IPS-NIHi11 (cell line): Measurements from ENCODE around the gene TMTC4.
"Not testable (repeated sequence)": the region's sequence is repeated elsewhere in the genome, so short reads cannot be mapped to it uniquely, and the experiment has no call there.

ENCODE experiments used
- DNase-seq: peaks from one replicate; pipeline ENCODE4 v3.0.0; 2012; ENCODE audit warnings: mixed read lengths, low spot score

Gene TMTC4

DNA sequence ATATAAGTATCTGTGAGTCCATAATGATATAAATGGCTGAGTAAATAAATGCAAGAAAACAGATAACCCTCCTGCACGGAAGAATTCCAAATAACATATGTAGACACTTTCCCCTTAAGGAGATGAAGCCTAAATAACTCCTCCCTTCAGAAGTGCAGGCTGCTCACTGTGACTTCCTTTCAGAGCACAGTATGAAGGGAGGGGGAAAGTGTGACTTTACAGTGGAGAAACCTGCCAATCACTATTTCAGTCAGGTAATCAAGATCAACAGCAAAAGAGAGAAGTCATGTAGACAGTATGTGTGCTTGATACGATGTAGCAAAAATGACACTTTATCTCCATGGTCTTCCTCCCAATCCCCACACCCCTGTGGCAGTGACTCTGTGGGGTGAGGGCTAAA is 93.1 kb downstream of the TMTC4 start:
- no peak for DNase-seq

DNA sequence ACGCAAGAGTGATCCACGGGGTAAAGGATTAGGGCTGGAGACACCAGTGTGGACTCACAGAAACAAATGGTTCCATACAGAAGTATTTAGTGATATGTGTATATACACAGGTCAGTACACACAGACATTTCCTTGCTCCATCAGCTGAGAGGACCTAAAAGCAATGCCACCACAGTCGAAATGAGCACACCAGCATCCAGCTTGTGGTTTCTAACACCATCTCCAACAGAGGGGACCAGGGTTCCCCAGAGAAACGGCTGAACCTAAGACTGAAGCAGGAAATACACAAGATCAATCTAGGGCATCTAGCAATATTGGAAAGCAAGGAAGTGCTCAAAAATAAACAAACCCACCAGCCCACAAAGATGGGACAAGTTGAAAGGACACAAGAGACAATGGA is 93.6 kb downstream of the TMTC4 start:
- no peak for DNase-seq

DNA sequence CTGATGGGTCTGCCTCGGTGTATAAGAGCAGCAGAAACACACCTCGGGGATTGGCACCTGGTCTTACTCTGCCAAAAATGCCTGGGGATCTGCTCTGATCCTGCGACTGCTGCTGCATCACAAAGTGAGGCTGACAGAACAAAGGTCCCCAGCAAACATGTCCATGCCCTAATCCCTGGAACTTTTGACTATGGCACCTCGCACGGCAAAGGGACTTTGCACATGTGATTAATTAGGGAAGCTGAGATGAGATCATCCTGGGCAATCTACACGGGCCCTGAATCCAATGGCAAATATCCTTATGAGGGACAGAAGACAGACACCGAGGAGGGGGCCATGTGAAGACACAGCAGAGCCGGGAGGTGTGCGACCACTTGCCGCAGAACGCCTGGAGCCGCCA is 94.5 kb downstream of the TMTC4 start:
- no peak for DNase-seq

DNA sequence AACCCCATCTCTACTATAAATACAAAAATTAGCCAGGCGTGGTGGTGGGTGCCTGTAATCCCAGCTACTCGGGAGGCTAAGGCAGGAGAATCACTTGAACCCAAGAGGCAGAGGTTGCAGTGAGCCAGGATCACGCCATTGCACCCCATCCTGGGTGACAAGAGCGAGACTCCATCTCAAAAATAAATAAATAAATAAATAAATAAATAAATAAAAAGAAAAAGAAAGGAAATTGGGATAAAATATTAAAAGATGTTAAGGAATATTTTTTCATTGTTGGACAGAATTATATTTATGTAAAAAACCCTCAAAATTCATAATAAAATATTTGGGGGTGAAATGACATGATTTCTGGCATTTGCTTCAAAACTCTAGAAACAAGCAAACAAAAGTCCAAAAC is 97.4 kb downstream of the TMTC4 start:
- DNase-seq: not testable (repeated sequence)

DNA sequence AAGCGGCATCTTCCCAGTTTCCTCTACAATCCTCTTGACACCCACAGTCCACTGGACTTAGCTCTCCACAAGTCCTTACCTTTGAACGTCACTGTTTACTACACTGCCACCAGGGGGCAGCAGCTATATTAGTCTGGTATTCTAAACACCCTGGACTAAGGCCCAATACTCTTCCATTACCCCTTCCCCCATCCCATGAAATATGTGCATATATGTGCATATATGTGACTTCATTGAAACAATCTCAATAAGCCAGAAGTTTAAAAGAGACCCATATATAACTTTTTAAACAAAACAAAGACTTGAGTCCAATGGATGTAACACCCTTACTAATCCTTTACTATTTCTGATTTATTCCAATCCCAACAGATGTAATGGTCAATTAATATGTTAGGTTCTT is 101.5 kb downstream of the TMTC4 start:
- DNase-seq: peak; percentile 79

DNA sequence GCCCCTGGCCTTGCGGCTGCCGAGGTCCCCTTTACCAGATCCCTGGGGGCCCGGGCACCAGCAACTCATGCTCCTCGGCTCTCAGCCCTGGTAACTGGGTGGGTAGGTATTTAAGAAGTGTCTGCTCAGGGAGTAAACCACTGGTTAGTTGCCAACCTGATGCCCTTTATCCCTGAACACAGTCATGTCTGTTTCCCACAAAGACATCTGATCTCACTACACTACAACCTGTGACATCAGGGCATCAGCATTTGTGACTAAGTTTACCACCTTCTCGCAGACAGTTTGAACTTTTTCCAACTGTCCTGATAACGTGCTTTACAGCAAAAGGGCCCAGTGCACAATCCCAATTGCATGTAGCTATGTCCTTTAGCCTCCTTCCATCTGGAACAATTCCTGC is 108.1 kb downstream of the TMTC4 start:
- DNase-seq: no peak

DNA sequence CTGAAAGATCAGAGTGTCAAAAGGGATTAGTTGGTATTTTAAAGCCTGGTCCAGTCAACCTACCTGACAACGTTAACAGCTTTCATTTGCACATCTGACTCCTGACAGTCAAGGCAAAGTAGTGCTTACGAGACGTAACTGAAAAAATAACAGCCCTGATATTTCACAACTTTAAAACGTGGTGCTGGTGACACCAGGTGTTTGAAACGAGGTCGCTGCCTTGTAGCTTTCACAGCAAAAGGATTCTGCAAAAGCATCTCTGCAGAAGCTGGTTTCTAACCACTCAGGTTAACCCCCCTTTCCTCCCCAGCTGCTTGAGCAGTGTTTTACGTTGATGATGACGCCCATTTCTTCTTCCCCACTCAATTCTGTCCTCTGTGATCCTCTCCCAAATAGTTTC is 109.3 kb downstream of the TMTC4 start:
- DNase-seq: no peak

DNA sequence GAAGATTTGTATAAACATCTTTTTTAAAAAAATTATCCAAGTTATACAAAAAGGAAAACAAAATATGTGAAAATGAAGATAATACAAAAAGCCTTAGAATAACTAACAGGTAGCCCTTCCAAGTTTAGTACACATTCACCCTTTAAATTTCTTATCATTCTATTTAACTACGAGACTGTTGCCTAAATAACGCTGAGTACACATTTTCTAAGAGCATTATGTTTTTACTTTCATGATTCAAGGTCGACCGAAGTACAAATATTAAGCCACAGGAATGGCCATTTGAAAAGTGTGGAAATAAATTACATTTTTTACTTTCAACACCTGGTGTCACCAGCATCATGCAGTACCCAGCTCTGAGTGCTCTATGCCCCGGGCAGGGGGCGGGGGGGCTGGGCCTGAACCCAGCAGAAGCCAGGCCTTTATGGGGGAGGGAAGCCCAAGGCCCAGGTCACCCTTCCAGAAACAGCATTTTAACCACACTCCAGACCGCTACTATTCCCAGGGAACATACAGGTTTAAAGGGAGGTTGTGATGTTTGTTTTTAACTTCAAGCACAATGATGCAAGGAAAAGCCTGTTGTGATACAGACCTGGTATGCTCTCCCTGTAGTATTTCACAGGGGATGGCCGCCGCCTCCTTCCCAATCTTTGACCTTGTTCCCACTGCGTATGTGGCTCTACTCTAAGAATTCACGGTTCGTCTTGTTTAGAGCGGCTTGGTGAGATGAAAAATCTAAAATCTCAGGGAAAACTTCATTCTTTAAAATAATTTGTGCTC is 110.0 kb downstream of the TMTC4 start:
- DNase-seq: no peak

DNA sequence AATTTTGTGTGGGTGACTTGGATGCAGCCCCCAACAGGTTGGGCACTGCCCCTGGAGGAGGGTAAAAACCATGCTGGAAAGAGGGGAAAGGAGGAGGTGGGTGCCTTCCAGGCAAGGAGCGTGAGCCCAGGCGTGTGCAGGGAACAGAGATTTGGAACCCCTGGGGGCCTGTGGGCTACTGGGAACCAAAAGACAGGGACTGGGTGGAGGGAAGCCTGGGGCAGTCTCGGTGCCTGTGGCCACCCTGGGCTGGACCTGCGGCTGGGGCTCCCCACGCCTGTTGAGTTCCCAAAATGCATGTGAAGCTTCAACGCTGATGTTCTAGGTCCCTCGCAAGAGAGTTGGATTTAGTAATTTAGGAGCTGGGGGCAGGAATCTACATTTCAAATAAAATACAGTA is 110.8 kb downstream of the TMTC4 start:
- DNase-seq: no peak

DNA sequence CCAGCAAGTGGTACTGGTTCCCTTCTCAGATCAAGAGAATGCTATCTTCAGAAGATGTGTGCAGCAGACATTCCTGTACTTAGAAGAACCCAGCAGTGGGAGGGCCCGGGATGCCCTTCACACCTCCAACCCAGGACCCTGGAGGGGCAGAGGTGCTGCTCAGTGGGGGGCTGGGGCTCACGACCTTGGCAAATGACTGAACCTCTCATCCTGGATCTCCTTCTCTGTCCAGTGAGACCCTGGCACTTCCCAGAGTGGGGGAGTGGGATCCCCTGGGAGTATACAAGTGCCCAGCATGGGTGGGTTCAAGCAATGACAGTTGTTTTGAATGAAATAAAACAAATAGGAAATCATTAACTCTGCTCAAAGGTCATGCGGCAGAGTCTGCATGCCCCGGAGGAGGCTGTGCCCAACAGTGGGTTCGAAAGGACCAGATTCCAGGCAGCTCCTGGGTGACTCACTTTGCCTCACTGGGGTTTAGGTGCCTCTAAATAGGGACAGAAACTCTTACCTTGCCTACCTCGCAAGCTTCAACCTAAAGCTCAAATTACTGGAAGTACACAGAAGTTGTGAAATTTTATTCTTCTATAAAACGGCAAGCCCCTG is 112.9 kb downstream of the TMTC4 start:
- no peak for DNase-seq

DNA sequence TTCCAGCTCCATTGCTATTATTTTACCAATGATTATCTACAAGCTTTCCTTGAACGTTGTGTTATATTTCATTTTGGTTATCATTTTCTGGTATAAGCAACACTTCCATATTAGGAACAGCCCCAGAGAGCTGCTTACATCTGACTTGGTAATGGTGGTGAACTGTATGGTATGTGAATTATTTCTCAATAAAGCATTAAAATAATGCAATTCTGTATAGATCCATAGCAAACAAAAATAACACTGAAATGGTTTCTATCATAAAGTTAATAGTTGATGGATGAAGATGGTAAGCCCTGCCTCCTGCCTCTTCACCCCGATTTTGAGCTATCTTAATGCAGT is 113.5 kb downstream of the TMTC4 start:
- DNase-seq: no peak

DNA sequence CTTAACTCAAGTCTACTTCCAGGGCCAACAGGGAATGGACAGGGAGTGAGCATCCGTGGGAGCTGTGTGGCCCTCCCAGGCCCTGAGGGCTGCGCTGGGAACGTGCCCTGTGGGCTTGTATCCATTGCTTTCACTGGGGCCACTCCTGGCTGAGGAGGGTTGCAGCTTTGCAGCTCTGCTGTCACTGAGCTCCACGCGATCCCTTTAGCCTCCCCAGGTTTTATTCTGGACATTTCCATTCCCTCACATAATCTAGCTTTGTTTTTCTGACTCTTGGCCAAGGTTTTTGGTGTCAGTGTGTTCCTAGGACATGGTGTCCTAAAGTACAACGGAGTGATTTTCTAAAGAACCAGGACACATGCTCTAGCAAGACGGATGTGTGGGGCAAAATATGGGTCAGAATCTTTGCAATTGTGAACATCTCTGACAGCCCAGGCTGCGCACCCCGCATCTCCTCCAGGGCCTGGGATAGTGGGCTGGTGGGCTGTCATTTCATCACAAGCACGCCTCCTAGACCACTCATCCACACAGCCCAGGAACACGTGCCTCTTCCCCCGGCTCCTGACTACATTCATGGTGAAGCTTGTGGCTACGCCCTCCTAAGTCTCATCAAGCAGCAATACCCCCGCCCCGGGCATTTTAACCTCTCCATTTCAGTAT is 114.0 kb downstream of the TMTC4 start:
- no peak for DNase-seq

DNA sequence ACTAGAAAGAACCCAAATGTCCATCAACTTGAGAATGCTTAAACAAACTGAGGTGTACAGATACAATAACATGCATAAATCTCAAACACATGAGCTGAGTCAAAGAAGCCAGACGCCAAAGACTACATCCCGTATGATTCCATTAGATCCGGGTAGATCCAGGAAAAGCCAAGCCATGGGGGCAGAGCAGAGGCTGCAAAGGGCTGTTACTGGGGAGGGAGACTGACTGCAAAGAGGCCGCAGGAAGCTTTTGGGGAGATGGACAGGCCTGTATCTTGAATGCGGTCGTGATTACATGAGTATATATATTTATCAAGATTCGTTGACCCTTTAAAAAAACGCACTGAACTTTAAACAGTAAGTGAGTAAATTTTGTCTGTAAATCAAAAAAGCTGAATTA is 114.7 kb downstream of the TMTC4 start:
- DNase-seq: no peak
